ENCODE data around the gene USP3. TPM values are rescaled to one million over a fixed set of nuclear protein-coding genes. Genes with fewer than 3 reads are reported as not detected.
A peak's percentile ranks its signal among the peaks of the same experiment; 100 is the strongest.

Gene USP3
- total RNA-seq, 2 experiments from 2014 or later: 34.6 to 53.0 TPM

DNA sequence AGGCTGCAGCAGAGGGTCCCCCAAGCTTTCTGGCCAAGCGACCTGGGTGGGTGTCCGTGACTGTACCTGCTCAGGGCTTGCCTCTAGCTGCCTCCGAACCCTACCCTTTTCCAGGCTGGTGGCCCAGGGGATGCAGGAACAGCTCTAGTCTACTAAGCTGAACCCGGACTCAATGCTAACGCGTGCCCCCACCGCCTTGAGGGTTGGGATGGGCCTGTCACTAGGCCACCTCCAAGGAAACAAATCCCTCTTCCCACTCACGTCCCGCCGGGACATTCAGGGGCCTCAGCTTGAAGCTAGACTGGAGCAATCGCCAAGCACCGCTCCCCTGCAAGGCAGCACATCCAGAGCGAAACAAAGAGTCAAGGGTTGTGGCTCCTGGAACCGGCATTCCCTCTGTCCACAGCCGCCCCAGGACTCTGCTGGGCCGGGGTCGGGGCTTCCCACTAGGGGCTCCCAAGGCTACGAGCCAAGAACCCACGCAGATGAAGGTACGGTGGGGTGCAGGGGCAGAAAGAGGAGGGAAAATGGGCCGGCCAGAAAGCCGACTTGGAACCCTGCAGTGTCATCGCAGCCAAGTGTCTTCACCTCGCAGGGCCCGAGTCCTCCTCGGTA lies 95.7 kb downstream of the USP3 start:
- no peak for DNase-seq (ENCODE audit: low spot score)
- peak overlapping the region; percentile 37; the same call in 1 of the 2 replicates for H3K4me2 ChIP-seq (ENCODE audit: low read length)
- intact Hi-C loops (cut with micrococcal nuclease; ENCODE audit: unreplicated experiment): no loop called here
- no peaks in the 10 kb centered on the region for H3K79me2 ChIP-seq (ENCODE audit: insufficient read depth, low read depth, low read length)
- no peak overlapping the region for H3K4me3 ChIP-seq (ENCODE audit: low read depth, low read length, poor library complexity, severe bottlenecking)
- H3K36me3 ChIP-seq (ENCODE audit: insufficient read depth, low read length): no peaks in the 10 kb centered on the region
- H3K4me1 ChIP-seq (ENCODE audit: insufficient read depth, low read length, poor library complexity, severe bottlenecking): peaks cover 55% of the 10 kb centered on the region
- H4K20me1 ChIP-seq (ENCODE audit: insufficient read depth, low read length): no peaks in the 10 kb centered on the region; the same call in 1 of the 2 replicates
- H3K27ac ChIP-seq (ENCODE audit: low read depth, low read length, poor library complexity, severe bottlenecking): no peak overlapping the region
- no peak overlapping the region for H2AFZ ChIP-seq (ENCODE audit: low read length)
- BruUV-seq (replicated peaks): no TSS peak
- ChIA-PET POLR2A (interaction anchor here (1.1 kb wide), 1 partner anchor 10 kb away, joined by 3 read pairs; no protein-coding TSS in a partner anchor), CTCF (ENCODE audit: unreplicated experiment) (interaction anchor here (0.6 kb wide), 1 partner anchor 250 kb away, joined by 3 read pairs; no protein-coding TSS in a partner anchor)
- no peaks in the 10 kb centered on the region for H3K9me2 ChIP-seq (ENCODE audit: insufficient read depth, low read length)
- TF ChIP-seq EZH2phosphoT487 (IDR thresholded peaks at IDR 0.05; ENCODE audit: borderline replicate concordance, low read depth, low read length): no peak
- TF ChIP-seq, protein P1, sequence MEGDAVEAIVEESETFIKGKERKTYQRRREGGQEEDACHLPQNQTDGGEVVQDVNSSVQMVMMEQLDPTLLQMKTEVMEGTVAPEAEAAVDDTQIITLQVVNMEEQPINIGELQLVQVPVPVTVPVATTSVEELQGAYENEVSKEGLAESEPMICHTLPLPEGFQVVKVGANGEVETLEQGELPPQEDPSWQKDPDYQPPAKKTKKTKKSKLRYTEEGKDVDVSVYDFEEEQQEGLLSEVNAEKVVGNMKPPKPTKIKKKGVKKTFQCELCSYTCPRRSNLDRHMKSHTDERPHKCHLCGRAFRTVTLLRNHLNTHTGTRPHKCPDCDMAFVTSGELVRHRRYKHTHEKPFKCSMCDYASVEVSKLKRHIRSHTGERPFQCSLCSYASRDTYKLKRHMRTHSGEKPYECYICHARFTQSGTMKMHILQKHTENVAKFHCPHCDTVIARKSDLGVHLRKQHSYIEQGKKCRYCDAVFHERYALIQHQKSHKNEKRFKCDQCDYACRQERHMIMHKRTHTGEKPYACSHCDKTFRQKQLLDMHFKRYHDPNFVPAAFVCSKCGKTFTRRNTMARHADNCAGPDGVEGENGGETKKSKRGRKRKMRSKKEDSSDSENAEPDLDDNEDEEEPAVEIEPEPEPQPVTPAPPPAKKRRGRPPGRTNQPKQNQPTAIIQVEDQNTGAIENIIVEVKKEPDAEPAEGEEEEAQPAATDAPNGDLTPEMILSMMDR (conservative IDR thresholded peaks at IDR 0.05; ENCODE audit: low read length): no peak
- no peaks in the 10 kb centered on the region for H3K9me3 ChIP-seq (ENCODE audit: low read length)

DNA sequence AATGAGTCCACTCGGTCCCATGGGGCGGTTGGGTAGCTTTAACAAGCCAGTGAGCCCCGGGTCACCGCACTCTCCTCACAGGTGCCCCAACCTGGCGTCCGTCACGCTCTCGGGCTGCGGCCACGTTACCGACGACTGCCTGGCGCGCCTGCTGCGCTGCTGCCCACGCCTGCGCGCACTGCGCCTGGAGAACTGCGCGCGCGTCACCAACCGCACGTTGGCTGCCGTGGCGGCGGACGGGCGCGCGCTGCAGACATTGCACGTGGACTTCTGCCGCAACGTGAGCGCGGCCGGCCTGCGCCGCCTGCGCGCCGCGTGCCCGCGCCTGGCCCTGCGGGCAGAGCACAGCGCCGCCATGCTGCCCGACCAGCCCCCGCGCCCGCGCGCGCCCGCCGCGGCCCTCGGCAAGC lies 96.2 kb downstream of the USP3 start:
- Histone ChIP-seq H3K27ac (ENCODE audit: low read depth, low read length, poor library complexity, severe bottlenecking) (no peak overlapping the region), H3K4me3 (ENCODE audit: low read depth, low read length, poor library complexity, severe bottlenecking) (no peak overlapping the region), H3K79me2 (ENCODE audit: insufficient read depth, low read depth, low read length) (no peaks in the 10 kb centered on the region), H3K4me2 (ENCODE audit: low read length) (peak overlapping the region; percentile 55; the same call in 1 of the 2 replicates), H3K4me1 (ENCODE audit: insufficient read depth, low read length, poor library complexity, severe bottlenecking) (peaks cover 50% of the 10 kb centered on the region), H4K20me1 (ENCODE audit: insufficient read depth, low read length) (no peaks in the 10 kb centered on the region; the same call in 1 of the 2 replicates), H3K36me3 (ENCODE audit: insufficient read depth, low read length) (no peaks in the 10 kb centered on the region), H3K9me3 (ENCODE audit: low read length) (no peaks in the 10 kb centered on the region), H3K9me2 (ENCODE audit: insufficient read depth, low read length) (no peaks in the 10 kb centered on the region), H2AFZ (ENCODE audit: low read length) (no peak overlapping the region)
- POLR2A ChIA-PET: interaction anchor here (1.1 kb wide), 1 partner anchor 9 kb away, joined by 3 read pairs; no protein-coding TSS in a partner anchor
- intact Hi-C loops (cut with micrococcal nuclease; ENCODE audit: unreplicated experiment): no loop called here
- CTCF ChIA-PET (ENCODE audit: unreplicated experiment): no interaction called here
- TF ChIP-seq EZH2phosphoT487 (IDR thresholded peaks at IDR 0.05; ENCODE audit: borderline replicate concordance, low read depth, low read length): no peak
- TF ChIP-seq, protein P1 (conservative IDR thresholded peaks at IDR 0.05; ENCODE audit: low read length): no peak
- no TSS peak for BruUV-seq (replicated peaks)
- DNase-seq (ENCODE audit: low spot score): no peak
